Spinal cord (tissue), 10 donors: ENCODE results near the gene RUFY4. TPM values are rescaled to one million over a fixed set of nuclear protein-coding genes. Genes with fewer than 3 reads are reported as not detected.
"Not testable (repeated sequence)": the region's sequence is repeated elsewhere in the genome, so short reads cannot be mapped to it uniquely, and the experiment has no call there.

ENCODE experiments used
- DNase-seq, 6 donors: peaks; one replicate each; pipeline versions ENCODE4 v3.0.0 to v3.0.0-alpha.2; 2013 to 2015; ENCODE audit warnings: low spot score in 6 of 6, low read depth in 4 of 6
- H3K27ac ChIP-seq: one replicate; pipeline ENCODE4 v1.5.1; 2013; ENCODE audit warnings: low read depth, low read length, control low read depth
- H3K27me3 ChIP-seq: one replicate; pipeline ENCODE4 v1.6.1; 2013; ENCODE audit warnings: low read length; ENCODE audit not compliant: control insufficient read depth, insufficient read depth
- H3K36me3 ChIP-seq: one replicate; pipeline ENCODE4 v1.6.1; 2013; ENCODE audit warnings: low read length; ENCODE audit not compliant: control insufficient read depth, insufficient read depth
- H3K4me1 ChIP-seq: one replicate; pipeline ENCODE4 v1.6.1; 2013; ENCODE audit warnings: low read length; ENCODE audit not compliant: control insufficient read depth, insufficient read depth
- H3K4me3 ChIP-seq: one replicate; pipeline ENCODE4 v1.5.1; 2013; ENCODE audit warnings: low read depth, low read length, control low read depth
- H3K9me3 ChIP-seq: one replicate; pipeline ENCODE4 v1.6.1; 2013; ENCODE audit warnings: low read length; ENCODE audit not compliant: control insufficient read depth, insufficient read depth
- WGBS: methylation state at CpG from one replicate; pipeline ENCODE4 v1.1.5; 2013; ENCODE audit warnings: missing lambda C conversion rate; ENCODE audit not compliant: insufficient coverage; 5-methylcytosine and 5-hydroxymethylcytosine counted together
- long read RNA-seq, 4 donors: transcript quantifications; one replicate each; lab custom pipeline, GENCODE V29; 2026
- polyA plus RNA-seq, 2 donors: library from polyadenylated mRNA; unstranded; fragments of 120-200 nt; gene quantifications; one replicate each; pipeline ENCODE4 v1.2.1, GENCODE V29; 2013; ENCODE audit not compliant: insufficient read length in 2 of 2
- total RNA-seq, 2 donors: library from RNA; depleted of rRNA in 1 of 2; stranded (reverse); fragments of 120-200 nt in 1 of 2; fragments of >200 nt in 1 of 2; gene quantifications; one replicate each; pipeline versions ENCODE4 v1.2.3 to v1.2.4, GENCODE V29; 2013 to 2014
- donor health status: healthy.

RUFY4 gene, protein sequence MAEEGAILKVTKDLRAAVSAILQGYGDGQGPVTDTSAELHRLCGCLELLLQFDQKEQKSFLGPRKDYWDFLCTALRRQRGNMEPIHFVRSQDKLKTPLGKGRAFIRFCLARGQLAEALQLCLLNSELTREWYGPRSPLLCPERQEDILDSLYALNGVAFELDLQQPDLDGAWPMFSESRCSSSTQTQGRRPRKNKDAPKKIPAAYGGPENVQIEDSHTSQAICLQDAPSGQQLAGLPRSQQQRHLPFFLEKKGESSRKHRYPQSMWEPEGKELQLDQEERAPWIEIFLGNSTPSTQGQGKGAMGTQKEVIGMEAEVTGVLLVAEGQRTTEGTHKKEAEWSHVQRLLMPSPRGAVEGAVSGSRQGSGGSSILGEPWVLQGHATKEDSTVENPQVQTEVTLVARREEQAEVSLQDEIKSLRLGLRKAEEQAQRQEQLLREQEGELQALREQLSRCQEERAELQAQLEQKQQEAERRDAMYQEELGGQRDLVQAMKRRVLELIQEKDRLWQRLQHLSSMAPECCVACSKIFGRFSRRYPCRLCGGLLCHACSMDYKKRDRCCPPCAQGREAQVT
- total RNA-seq, result under 1 TPM; 0.06 to 0.10 TPM
- under 1 TPM; 0.32 to 0.67 TPM for polyA plus RNA-seq
- long read RNA-seq, donor 1, result 0 reads
- long read RNA-seq, donor 2, result 0 reads
- long read RNA-seq, donor 3, result 0 reads
- long read RNA-seq, donor 4, result 0 reads

DNA sequence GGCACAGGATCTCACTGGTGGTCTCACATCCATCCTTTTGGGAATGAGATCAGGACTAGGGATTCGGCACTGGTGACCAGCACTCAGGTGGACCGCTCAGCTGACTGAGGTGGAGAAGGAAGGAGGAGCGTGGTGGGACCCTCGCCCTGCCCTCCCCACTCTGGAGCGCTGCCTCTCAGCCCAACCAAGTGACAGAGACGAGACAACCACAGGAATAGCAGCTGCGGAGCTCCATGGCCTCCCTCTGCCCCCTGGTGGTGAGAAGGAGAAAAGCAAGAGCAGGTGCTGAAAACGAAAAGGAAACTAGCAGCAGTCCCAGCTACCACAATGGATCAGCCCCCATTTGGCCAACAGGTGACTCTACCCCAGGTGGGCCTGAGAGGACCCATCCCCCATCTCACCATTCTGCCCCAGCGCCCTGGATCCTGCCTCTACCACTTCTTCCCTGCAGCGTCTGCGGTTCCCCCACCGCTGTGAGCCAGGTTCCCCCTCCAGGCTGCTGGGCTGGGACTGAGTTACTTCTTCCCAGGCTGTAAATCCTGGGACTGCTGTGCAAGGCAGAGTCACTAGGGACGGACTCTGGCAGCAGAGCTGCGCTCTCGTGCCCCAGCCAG, at the start of gene RUFY4:
TSS of gene RUFY4 (plus strand) at position 533 of the 614 bp plus-strand sequence. CDS start 1,353 bp downstream, outside the sequence.
- H3K27me3 ChIP-seq, H3K27ac ChIP-seq, H3K9me3 ChIP-seq, H3K36me3 ChIP-seq: not testable (repeated sequence)
- H3K4me3 ChIP-seq, result peak within 1 kb of the TSS; percentile 29
- WGBS, result 1% methylated on average over 5 of the region's 15 CpGs
- DNase-seq, result peak; percentile 44 to 93 (median 56)
- peaks cover 14% of the 10 kb centered on the region for H3K4me1 ChIP-seq

DNA sequence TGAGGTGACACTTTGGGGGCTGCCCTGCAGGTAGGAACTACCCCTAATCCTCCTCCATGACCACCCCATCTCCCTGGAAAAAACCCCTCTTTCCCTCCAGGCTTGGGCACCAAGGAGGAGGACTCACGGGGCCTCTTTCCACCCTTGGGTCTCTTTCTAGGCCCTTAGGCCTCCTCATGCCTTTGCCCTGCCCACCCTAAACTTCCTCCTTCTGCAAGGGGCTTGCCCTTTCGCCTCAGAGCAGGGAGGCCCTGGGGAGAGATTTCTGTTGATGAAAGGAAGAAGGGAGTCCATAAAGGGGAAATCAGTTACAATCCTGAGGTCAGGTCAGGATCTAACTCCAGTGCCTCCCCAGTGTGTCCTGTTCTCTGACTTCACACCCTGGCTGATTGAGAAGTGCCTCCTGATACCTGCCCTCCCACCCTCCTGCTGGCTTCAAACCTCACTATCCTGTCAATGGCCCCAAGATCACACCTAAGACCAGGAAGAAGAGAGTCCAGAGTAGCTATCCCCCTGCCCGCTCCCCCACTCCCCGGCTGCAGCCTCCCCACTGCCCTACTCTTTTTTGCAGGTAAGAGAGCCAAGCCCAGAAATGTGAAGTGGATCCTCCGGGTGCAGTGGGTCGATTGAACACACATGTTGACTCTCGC, 49.5 kb upstream of the RUFY4 start:
- no peak overlapping the region for H3K27ac ChIP-seq
- no peak overlapping the region for H3K4me3 ChIP-seq
- H3K36me3 ChIP-seq, result no peaks in the 10 kb centered on the region
- no peak for DNase-seq
- peaks cover 94% of the 10 kb centered on the region for H3K4me1 ChIP-seq
- H3K27me3 ChIP-seq, result no peaks in the 10 kb centered on the region
- 70% methylated on average over 1 of the region's 7 CpGs for WGBS
- no peaks in the 10 kb centered on the region for H3K9me3 ChIP-seq

DNA sequence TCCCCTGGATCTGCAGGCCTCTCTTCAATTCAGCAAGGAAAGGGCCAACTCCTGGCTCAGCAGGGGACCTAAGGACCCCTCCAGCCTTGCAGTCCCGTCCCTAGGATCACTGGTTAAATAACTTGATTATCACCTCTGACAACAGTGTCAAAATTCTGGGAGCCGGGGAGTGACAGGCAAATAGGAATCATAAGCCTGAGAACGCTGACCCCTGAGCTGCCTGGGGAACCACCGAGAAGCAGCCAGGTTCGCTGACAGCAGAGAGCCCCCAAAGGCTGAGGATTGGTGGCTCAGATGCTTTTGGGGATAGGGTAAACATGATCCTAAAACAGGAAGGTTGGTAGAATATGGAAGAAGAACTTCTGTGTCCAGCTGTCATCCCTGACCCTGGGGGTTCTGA, 48.8 kb upstream of the RUFY4 start:
- Histone ChIP-seq H3K27me3 (no peaks in the 10 kb centered on the region), H3K9me3 (no peaks in the 10 kb centered on the region), H3K27ac (no peak overlapping the region), H3K4me3 (no peak overlapping the region), H3K4me1 (peaks cover 91% of the 10 kb centered on the region), H3K36me3 (no peaks in the 10 kb centered on the region)
- no peak for DNase-seq
- whole genome bisulfite sequencing, result 78% methylated on average over 5 of the region's 5 CpGs

DNA sequence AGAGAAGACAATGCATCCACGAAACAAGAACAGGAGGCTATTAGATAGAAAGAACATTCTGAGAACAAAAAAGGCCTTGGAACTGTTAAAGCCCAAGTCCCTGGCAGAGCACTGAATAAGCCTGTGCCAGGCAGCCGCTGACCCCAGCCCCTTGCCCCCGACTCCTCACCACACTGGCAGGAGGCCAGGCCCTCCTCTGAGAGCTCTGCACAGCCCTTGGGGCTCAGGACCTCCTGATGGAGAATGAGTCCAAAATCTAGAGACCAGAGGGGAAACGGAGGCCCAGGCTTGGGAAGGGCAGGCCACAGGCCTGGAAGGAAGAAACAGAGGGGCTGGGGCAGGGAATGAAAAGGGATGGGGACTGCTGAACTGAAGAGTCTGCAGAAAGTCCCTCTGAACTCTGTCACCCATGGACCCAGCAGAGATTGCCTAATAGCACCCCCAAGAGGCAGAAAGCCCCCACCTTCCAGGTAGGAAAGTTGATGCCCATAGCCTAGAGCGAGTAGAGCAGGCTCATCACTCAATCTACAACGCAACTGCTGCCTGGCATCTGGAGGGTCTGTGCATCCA, 48.0 kb upstream of the RUFY4 start:
- H3K4me1 ChIP-seq, result peaks cover 84% of the 10 kb centered on the region
- H3K4me3 ChIP-seq, result no peak overlapping the region
- H3K36me3 ChIP-seq, result no peaks in the 10 kb centered on the region
- no peak overlapping the region for H3K27ac ChIP-seq
- WGBS, result 73% methylated on average over 5 of the region's 6 CpGs
- H3K27me3 ChIP-seq, result no peaks in the 10 kb centered on the region
- no peak for DNase-seq
- no peaks in the 10 kb centered on the region for H3K9me3 ChIP-seq

DNA sequence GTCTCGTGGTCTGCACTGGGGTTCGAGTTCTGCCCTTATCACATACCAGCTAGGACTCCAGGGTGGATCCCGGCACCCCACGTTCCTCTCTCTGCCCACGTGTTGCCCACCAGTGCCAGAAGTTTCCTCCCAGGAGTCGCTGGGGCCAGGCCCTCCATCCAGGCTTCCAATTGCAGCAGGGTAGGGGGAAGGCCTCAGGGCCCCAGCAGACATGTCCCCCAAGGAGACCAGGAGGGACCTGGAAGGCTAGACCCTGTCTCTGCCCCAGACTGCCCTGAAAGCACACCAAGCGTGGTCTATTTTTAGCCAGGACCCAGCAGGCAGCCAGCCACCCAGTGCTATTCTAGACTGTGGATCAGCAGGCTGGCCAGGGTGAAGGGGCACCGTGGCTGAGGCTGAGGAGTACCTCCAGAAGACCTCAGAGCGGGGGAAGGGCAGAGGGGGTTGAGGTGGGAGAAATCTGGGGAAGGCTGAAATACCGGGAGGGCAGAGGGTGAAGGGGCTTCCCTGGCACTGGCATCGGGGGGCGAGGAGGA, 47.4 kb upstream of the RUFY4 start:
- H3K4me1 ChIP-seq, result peaks cover 82% of the 10 kb centered on the region

DNA sequence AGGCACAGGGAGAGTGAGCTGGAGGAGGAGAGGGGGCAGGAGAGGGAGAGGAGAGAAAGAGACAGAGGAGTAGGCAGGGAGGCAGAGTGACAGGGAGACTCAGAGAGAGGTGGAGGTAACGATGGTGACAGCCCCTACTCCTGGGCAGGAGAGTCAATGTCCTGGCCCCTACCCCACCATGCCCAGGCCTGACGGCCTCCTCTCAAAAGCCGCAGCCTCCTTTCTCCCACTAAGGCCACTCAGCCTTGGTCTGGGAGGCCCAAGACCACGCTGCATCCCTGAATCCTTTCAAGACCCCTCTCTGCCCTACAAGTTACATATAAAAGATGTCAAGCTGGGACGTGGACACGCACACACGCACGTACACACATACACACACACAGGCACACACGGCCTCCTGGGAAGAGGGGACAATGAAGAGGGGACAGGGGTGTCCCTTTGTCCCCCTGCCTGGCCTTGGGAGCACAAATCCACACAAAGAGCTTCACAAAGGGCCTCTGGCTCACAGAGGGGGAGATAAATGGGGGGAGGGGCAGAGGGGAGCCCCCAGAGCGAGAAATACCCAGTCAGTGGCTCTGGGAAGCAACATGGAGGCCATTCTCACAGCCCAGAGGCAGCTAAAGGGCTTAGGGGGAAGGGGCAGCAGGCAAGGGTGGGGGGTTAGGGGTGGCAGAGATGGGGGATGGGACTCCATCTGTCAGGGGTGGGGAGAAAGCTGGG, 46.8 kb upstream of the RUFY4 start:
- WGBS, result 75% methylated on average over 3 of the region's 10 CpGs
- no peak overlapping the region for H3K4me3 ChIP-seq
- no peaks in the 10 kb centered on the region for H3K9me3 ChIP-seq
- peaks cover 81% of the 10 kb centered on the region for H3K4me1 ChIP-seq
- no peak for DNase-seq
- H3K27ac ChIP-seq, result no peak overlapping the region
- no peaks in the 10 kb centered on the region for H3K27me3 ChIP-seq
- no peaks in the 10 kb centered on the region for H3K36me3 ChIP-seq

More for the DNA sequence above, 47.4 kb upstream of the RUFY4 start:
- 69% methylated on average over 11 of the region's 12 CpGs for WGBS
- no peak for DNase-seq
- Histone ChIP-seq H3K27me3 (no peaks in the 10 kb centered on the region), H3K4me3 (no peak overlapping the region), H3K36me3 (no peaks in the 10 kb centered on the region), H3K27ac (no peak overlapping the region), H3K9me3 (no peaks in the 10 kb centered on the region)

DNA sequence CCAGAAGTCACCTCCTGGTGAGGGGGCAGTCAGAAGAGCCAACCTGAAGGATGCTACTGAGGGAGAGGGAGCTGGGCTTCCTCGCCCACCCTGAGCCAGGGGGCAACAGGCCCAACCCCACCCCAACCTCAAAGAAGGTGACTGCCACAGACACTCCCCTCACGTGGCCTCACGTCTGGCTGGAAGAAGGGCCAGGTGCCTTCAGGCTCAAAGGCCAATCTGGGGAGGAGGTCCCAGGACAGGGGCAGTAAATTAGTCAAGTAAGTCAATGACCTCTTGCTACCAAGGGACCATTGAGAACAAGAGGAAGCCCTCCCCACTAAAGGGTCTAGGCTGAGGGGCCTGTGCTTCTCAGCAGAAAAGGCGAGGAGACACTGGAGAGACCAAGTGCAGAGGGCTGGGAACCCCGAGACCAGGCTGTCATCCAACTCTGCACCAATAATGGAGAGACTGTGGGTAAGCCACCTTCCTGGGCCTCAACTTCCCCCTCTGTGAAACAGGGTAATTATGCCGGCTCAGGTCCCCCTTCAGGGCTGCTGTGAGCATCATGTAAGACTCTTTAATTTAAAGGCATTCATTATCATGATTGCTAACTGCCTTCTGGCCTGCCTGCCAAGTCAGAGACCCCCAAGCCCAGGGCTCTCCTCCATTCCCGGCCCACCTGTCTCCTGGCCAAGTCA, 46.1 kb upstream of the RUFY4 start:
- Histone ChIP-seq H3K4me3 (no peak overlapping the region), H3K4me1 (peaks cover 77% of the 10 kb centered on the region), H3K36me3 (no peaks in the 10 kb centered on the region), H3K9me3 (no peaks in the 10 kb centered on the region), H3K27ac (no peak overlapping the region), H3K27me3 (no peaks in the 10 kb centered on the region)
- DNase-seq, result no peak
- 86% methylated on average over 4 of the region's 7 CpGs for WGBS

DNA sequence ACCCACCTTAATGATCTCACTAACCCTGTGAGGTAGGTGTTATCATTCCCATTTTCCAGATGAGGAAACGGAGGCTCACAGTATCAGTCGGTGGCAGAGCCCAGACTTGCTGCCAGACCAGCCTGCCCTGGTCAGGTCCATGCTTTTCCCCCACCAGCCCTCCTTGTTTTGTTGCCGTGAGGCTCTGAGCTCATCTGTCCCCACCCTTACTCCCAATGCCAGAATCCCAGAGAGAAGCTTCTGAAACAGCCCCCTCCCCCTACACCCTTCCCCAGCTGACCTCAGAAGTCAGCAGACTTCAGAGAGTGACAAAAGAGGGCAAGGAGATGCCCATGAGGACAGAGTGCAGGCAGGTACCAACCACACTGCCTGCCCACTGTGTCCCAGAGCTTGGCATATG, 45.4 kb upstream of the RUFY4 start:
- WGBS, result 74% methylated on average over 3 of the region's 3 CpGs
- no peak for DNase-seq

More for the DNA sequence above, 45.4 kb upstream of the RUFY4 start:
- H3K4me1 ChIP-seq, result peaks cover 77% of the 10 kb centered on the region
- no peaks in the 10 kb centered on the region for H3K27me3 ChIP-seq
- H3K36me3 ChIP-seq, result no peaks in the 10 kb centered on the region
- no peak overlapping the region for H3K27ac ChIP-seq
- no peaks in the 10 kb centered on the region for H3K9me3 ChIP-seq
- H3K4me3 ChIP-seq, result no peak overlapping the region
